Cardiac fibroblast (primary cell): Measurements from ENCODE around the gene YTHDF2.
"Not testable (repeated sequence)": the region's sequence is repeated elsewhere in the genome, so short reads cannot be mapped to it uniquely, and the experiment has no call there.

Experiments
- DNase-seq, 2 donors: peaks; one replicate each; pipeline versions ENCODE4 v3.0.0 to v3.0.0-alpha.2; 2010; ENCODE audit warnings: low read depth in 2 of 2
- H3K4me3 ChIP-seq, 2 donors: replicated peaks in 1 of 2; 1 replicate in 1 of 2; 2 replicates in 1 of 2; pipeline ENCODE4 v1.5.1; 2011; ENCODE audit warnings: low read depth in 2 of 2, low read length in 2 of 2, mild to moderate bottlenecking in 2 of 2, moderate library complexity in 1 of 2
- TF ChIP-seq, protein P1 (sequence below): IDR thresholded peaks from one replicate; pipeline ENCODE4 v1.5.1; 2011; ENCODE audit warnings: low read depth, mild to moderate bottlenecking, low read length, inconsistent platforms

Gene YTHDF2

DNA sequence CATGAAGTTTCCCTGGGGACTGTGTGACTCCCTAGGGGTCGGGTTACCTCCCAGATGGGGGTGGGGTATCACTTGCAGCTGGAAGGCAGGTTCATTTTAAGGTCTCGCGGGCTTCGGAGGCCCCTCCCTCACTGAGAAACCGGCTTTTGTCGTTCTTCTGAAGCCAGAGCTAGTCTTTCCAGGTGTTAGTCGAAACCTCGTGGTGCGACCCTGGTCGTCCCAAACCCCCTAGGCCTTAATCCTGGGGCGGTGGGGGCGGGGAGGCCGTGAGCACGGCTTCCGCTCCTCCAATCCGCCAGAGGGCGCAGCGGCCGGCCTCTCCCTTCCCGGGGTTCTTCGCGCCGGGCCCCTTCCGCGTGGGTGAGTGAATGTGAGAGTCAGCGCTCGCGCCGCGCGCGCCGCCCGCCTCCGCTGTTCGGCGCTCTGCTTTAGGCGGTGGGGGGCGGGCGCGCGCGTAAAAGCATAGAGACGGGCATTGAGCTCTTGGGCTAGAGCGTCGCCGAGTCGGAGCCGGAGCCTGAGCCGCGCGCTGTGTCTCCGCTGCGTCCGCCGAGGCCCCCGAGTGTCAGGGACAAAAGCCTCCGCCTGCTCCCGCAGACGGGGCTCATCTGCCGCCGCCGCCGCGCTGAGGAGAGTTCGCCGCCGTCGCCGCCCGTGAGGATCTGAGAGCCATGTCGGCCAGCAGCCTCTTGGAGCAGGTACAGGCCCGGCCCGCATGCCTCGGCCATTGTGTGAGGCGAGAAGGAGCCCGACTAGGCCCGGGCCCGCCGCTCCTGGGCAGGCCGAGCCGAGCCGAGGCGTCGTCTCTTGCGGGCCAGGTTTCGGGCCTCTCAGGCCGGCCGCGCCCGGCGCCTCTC is at the start of gene YTHDF2:
Gene YTHDF2, plus strand, starts transcription at position 491 of the 857 bp plus-strand sequence. Its CDS starts 181 bp downstream, at position 672.
- H3K4me3 ChIP-seq = peak within 1 kb of the TSS; percentile 78 to 81
- peak; percentile 98 to 99 for DNase-seq
- TF ChIP-seq, protein P1, sequence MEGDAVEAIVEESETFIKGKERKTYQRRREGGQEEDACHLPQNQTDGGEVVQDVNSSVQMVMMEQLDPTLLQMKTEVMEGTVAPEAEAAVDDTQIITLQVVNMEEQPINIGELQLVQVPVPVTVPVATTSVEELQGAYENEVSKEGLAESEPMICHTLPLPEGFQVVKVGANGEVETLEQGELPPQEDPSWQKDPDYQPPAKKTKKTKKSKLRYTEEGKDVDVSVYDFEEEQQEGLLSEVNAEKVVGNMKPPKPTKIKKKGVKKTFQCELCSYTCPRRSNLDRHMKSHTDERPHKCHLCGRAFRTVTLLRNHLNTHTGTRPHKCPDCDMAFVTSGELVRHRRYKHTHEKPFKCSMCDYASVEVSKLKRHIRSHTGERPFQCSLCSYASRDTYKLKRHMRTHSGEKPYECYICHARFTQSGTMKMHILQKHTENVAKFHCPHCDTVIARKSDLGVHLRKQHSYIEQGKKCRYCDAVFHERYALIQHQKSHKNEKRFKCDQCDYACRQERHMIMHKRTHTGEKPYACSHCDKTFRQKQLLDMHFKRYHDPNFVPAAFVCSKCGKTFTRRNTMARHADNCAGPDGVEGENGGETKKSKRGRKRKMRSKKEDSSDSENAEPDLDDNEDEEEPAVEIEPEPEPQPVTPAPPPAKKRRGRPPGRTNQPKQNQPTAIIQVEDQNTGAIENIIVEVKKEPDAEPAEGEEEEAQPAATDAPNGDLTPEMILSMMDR = peak; percentile 82

DNA sequence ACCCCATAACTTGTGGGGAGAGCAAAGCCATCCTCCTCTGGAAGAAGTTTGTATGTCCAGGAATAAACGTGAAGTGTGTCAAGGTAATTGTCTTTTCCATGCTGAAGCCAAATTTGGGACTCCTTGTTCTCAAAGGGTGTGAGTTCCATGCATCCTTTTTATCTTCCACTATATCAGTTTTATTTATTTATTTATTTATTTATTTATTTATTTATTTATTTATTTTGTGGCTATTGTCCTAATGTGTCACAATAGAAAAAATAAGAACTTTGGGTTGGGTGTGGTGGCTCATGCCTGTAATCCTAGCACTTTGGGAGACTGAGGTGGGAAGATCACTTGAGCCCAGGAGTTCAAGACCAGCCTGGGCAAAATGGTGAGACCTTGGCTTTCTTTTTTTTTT is 45.1 kb upstream of the YTHDF2 start:
- DNase-seq, H3K4me3 ChIP-seq: not testable (repeated sequence)

DNA sequence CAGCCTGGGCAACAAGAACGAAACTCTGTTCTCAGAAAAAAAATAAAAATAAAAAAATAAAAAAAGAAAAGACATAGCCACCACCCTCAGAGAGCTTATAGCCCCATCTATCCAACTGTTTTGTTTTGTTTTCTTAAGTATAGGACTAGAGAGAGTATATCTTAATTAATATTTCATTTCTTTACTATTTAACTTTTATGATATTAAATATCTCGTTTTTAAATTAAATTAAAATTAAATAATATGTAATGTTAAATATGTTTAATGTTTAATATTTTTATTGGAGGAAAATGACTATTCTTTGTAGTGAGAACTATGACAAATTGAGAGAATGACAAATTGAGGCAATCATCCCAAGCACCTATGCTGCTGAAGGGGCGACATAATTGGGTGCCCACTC is 33.1 kb upstream of the YTHDF2 start:
- TF ChIP-seq, protein P1 = no peak
- no peak overlapping the region for H3K4me3 ChIP-seq
- no peak for DNase-seq

DNA sequence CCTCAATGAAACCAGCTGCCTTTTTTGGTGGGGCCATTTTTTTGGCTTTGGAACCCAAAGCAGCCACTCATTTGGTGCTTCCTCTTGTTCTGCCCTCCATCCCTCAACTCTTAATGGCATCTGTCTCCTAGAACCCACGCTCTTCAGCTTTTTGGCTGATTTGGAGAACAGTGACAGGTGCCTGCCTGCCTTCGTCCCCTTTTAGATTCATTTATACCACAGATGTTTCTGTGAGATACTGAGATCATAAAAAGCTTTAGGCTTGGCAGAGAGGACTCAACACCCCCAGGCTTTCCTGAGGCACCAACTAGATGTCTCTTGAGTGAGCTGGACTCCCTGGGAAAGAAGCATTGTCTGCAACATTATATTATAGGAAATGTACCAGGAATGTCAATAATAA is 20.4 kb upstream of the YTHDF2 start:
- TF ChIP-seq, protein P1 = no peak
- H3K4me3 ChIP-seq = no peak overlapping the region
- no peak for DNase-seq

DNA sequence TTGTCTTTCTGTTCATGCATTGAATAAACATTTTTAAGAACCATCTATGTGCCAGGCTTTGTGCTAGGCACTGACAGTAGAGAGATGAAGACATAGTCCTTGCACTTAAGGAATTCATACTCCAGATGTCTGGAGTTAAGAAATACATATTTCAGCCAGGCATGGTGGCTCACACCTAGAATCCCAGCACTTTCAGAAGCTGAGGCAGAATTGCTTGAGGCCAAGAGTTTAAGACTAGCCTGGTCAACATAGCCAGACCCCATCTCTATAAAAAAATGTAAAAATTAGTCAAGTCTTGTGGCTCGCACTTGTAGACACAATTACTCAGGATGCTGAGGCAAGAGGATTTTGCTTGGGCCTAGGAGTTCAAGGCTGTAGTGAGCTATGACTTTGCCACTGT is 18.6 kb upstream of the YTHDF2 start:
- TF ChIP-seq, protein P1 = no peak
- H3K4me3 ChIP-seq = no peak overlapping the region
- DNase-seq = no peak

DNA sequence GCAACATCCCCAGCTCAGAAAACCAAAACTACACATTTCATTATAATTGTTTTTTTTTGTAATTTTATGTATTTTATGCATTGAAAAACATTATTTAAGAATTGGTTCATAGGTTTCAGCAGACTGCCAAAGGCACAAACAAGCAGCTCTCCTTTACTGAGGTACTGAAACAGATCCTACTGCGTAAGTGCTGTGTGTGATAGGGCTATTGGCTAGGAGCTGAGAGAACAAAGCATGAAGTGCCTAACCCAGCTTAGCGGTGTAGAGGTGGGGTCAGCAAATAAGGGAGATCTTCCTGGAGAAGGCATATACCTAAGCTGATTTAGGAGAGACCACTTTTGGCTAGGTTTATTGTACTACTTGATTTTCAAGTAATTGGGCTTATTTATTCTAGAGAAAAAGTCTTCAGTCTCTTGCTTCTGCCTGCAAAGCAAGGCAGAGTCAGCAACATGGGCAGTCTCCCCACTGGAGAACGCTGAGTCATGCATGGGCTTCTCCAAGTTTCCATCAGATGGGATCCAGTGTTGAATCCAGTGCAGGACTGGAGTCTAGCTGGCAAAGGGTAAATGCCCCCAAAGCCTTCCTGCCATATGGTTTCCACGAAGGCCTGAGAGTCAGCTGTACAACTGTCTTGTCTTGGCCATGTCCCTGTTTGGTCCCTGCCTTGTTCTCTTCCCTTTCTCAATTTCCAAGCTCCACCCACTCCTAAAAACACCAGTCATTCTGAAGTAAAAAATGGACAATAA is 18.0 kb upstream of the YTHDF2 start:
- peak; percentile 51 to 64 for DNase-seq
- TF ChIP-seq, protein P1 = no peak
- H3K4me3 ChIP-seq = no peak overlapping the region

DNA sequence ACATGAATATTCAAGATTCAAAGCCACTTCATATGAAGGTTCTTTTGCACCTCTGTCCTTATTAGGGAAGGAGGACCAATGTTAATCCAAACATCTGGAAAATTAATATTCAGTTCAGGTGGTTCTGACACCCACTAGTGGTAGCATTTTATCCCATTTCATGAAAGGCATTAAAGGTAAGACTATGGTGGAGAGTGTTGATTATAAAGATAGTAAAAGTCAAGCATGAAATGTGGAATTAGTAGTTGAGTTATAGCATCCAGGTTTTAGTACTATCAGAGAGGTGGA is 17.5 kb upstream of the YTHDF2 start:
- H3K4me3 ChIP-seq = no peak overlapping the region
- no peak for DNase-seq
- TF ChIP-seq, protein P1 = no peak
